ENCODE data around the gene ELMO1. TPM values are rescaled to one million over a fixed set of nuclear protein-coding genes. Genes with fewer than 3 reads are reported as not detected.

The ELMO1 gene
- total RNA-seq, 1 donor from 2014 or later, result 66.1 TPM

GRCh38 chr7:37224746-37225145 is 223.9 kb downstream of the ELMO1 start:
- no peak for TF ChIP-seq CTCF (IDR thresholded peaks at IDR 0.05; ENCODE audit: unreplicated experiment)
- Mint-ChIP-seq H3K4me1 (ENCODE audit: low read depth) (peaks cover 9% of the 10 kb centered on the region), H3K36me3 (ENCODE audit: insufficient read depth) (peaks cover 12% of the 10 kb centered on the region), H3K27ac (peak overlapping the region; percentile 47), H3K4me3 (ENCODE audit: low read depth) (no peak overlapping the region), H3K9me3 (ENCODE audit: low read depth) (no peaks in the 10 kb centered on the region), H3K27me3 (no peaks in the 10 kb centered on the region)
- no peak for DNase-seq (ENCODE audit: low spot score, unreplicated experiment)

- no peak overlapping the region for H3K4me3 Mint-ChIP-seq (ENCODE audit: low read depth)
- no peaks in the 10 kb centered on the region for H3K9me3 Mint-ChIP-seq (ENCODE audit: low read depth)
- H3K4me1 Mint-ChIP-seq (ENCODE audit: low read depth), result peaks cover 13% of the 10 kb centered on the region
- no peak for TF ChIP-seq CTCF (IDR thresholded peaks at IDR 0.05; ENCODE audit: unreplicated experiment)
- peaks cover 16% of the 10 kb centered on the region for H3K36me3 Mint-ChIP-seq (ENCODE audit: insufficient read depth)
- no peaks in the 10 kb centered on the region for H3K27me3 Mint-ChIP-seq
- no peak for DNase-seq (ENCODE audit: low spot score, unreplicated experiment)
- H3K27ac Mint-ChIP-seq, result peak overlapping the region; percentile 73
Observed at GRCh38 chr7:37220664-37221063, 228.0 kb downstream of the ELMO1 start.

- no peak for DNase-seq (ENCODE audit: low spot score, unreplicated experiment)
- Mint-ChIP-seq H3K27me3 (no peaks in the 10 kb centered on the region), H3K4me1 (ENCODE audit: low read depth) (peaks cover 19% of the 10 kb centered on the region), H3K9me3 (ENCODE audit: low read depth) (no peaks in the 10 kb centered on the region), H3K36me3 (ENCODE audit: insufficient read depth) (peaks cover 14% of the 10 kb centered on the region), H3K4me3 (ENCODE audit: low read depth) (no peak overlapping the region), H3K27ac (peak overlapping the region; percentile 71)
- TF ChIP-seq CTCF (IDR thresholded peaks at IDR 0.05; ENCODE audit: unreplicated experiment), result no peak
Observed at GRCh38 chr7:37218956-37219355, 229.7 kb downstream of the ELMO1 start.

- no peaks in the 10 kb centered on the region for H3K27me3 Mint-ChIP-seq
Observed at GRCh38 chr7:37216923-37217322, 231.7 kb downstream of the ELMO1 start.

GRCh38 chr7:37216156-37216852 is 232.4 kb downstream of the ELMO1 start:
- DNase-seq (ENCODE audit: low spot score, unreplicated experiment), result no peak
- Mint-ChIP-seq H3K9me3 (ENCODE audit: low read depth) (no peaks in the 10 kb centered on the region), H3K27me3 (no peaks in the 10 kb centered on the region), H3K4me3 (ENCODE audit: low read depth) (no peak overlapping the region), H3K36me3 (ENCODE audit: insufficient read depth) (peaks cover 10% of the 10 kb centered on the region), H3K4me1 (ENCODE audit: low read depth) (peaks cover 19% of the 10 kb centered on the region), H3K27ac (no peak overlapping the region)
- TF ChIP-seq CTCF (IDR thresholded peaks at IDR 0.05; ENCODE audit: unreplicated experiment), result no peak

More at GRCh38 chr7:37216923-37217322, 231.7 kb downstream of the ELMO1 start:
- no peak for DNase-seq (ENCODE audit: low spot score, unreplicated experiment)
- H3K36me3 Mint-ChIP-seq (ENCODE audit: insufficient read depth), result peaks cover 10% of the 10 kb centered on the region
- no peak overlapping the region for H3K27ac Mint-ChIP-seq
- no peak overlapping the region for H3K4me3 Mint-ChIP-seq (ENCODE audit: low read depth)
- no peak for TF ChIP-seq CTCF (IDR thresholded peaks at IDR 0.05; ENCODE audit: unreplicated experiment)
- no peaks in the 10 kb centered on the region for H3K9me3 Mint-ChIP-seq (ENCODE audit: low read depth)
- peaks cover 19% of the 10 kb centered on the region for H3K4me1 Mint-ChIP-seq (ENCODE audit: low read depth)
